Mesendoderm (in vitro differentiated cells): ENCODE measurements around the gene PIAS4.

ENCODE experiments used
- DNase-seq: peaks from one replicate; pipeline ENCODE4 v3.0.0; 2013
- H2AK5ac ChIP-seq: 2 replicates; pipeline ENCODE4 v1.6.1; 2013; ENCODE audit warnings: low read length, inconsistent platforms
- H2BK120ac ChIP-seq: 2 replicates; pipeline ENCODE4 v1.6.1; 2013; ENCODE audit warnings: low read depth, mild to moderate bottlenecking, low read length, moderate library complexity, mixed read lengths
- H2BK15ac ChIP-seq: replicated peaks from 2 replicates; pipeline ENCODE4 v1.6.1; 2013; ENCODE audit warnings: low read depth, mild to moderate bottlenecking, moderate library complexity
- H2BK5ac ChIP-seq: 2 replicates; pipeline ENCODE4 v1.6.1; 2013; ENCODE audit warnings: low read length, inconsistent platforms
- H3K18ac ChIP-seq: 2 replicates; pipeline ENCODE4 v1.6.1; 2013; ENCODE audit warnings: mild to moderate bottlenecking, low read length, mixed read lengths
- H3K23ac ChIP-seq: one replicate; pipeline ENCODE4 v1.6.1; 2013; ENCODE audit warnings: low read length
- H3K27ac ChIP-seq: 2 replicates; pipeline ENCODE4 v1.5.1; 2013; ENCODE audit warnings: low read depth, mild to moderate bottlenecking, inconsistent platforms, low read length, moderate library complexity
- H3K27me3 ChIP-seq: 2 replicates; pipeline ENCODE4 v1.6.1; 2013; ENCODE audit warnings: low read length, control low read depth, mild to moderate bottlenecking, inconsistent platforms; ENCODE audit not compliant: insufficient read depth, poor library complexity
- H3K36me3 ChIP-seq: 2 replicates; pipeline ENCODE4 v1.6.1; 2013; ENCODE audit warnings: low read length, inconsistent platforms; ENCODE audit not compliant: control insufficient read depth, insufficient read depth
- H3K4ac ChIP-seq: one replicate; pipeline ENCODE4 v1.6.1; 2013; ENCODE audit warnings: low read depth, mild to moderate bottlenecking, low read length, moderate library complexity
- H3K4me1 ChIP-seq: 2 replicates; pipeline ENCODE4 v1.6.1; 2013; ENCODE audit warnings: low read depth, low read length, inconsistent platforms; ENCODE audit not compliant: control insufficient read depth
- H3K4me2 ChIP-seq: 2 replicates; pipeline ENCODE4 v1.6.1; 2013; ENCODE audit warnings: low read length
- H3K4me3 ChIP-seq: 2 replicates; pipeline ENCODE4 v1.5.1; 2013; ENCODE audit warnings: mild to moderate bottlenecking, low read length
- H3K56ac ChIP-seq: one replicate; pipeline ENCODE4 v1.6.1; 2013; ENCODE audit warnings: low read length
- H3K79me1 ChIP-seq: 2 replicates; pipeline ENCODE4 v1.6.1; 2013; ENCODE audit warnings: low read length, inconsistent platforms
- H3K79me2 ChIP-seq: 2 replicates; pipeline ENCODE4 v1.6.1; 2013; ENCODE audit warnings: mild to moderate bottlenecking, low read length; ENCODE audit not compliant: control insufficient read depth, insufficient read depth
- H3K9ac ChIP-seq: 2 replicates; pipeline ENCODE4 v1.6.1; 2013; ENCODE audit warnings: low read length, inconsistent platforms
- H4K5ac ChIP-seq: one replicate; pipeline ENCODE4 v1.6.1; 2013; ENCODE audit warnings: low read length
- H4K8ac ChIP-seq: one replicate; pipeline ENCODE4 v1.6.1; 2013; ENCODE audit warnings: low read depth, mild to moderate bottlenecking, control low read depth, low read length, moderate library complexity
- WGBS: extraction: QIAGEN DNeasy Blood & Tissue Kit; methylation state at CpG from one replicate; pipeline ENCODE4 v1.1.7; 2013; ENCODE audit warnings: low lambda C conversion rate, missing lambda C conversion rate; ENCODE audit not compliant: insufficient coverage; ENCODE audit errors: extremely low coverage; 5-methylcytosine and 5-hydroxymethylcytosine counted together

The PIAS4 gene

GRCh38 chr19:4066682-4067395 lies 59.3 kb downstream of the PIAS4 start, which contains the start of gene ZBTB7A:
Gene ZBTB7A (minus strand): TSS chr19:4066899. CDS start chr19:4055232, 11,667 bp downstream.
- DNase-seq, result peak; percentile 63

GRCh38 chr19:4067396-4068046 lies 60.0 kb downstream of the PIAS4 start:
- Histone ChIP-seq H3K23ac (no peak overlapping the region), H2AK5ac (no peak overlapping the region), H3K79me2 (peaks cover 26% of the 10 kb centered on the region), H3K56ac (peak overlapping the region; percentile 49), H3K4me3 (no peak overlapping the region), H3K18ac (peak overlapping the region; percentile 99), H4K8ac (no peak overlapping the region), H2BK15ac (no peak overlapping the region), H2BK5ac (no peak overlapping the region), H2BK120ac (no peak overlapping the region), H3K36me3 (no peaks in the 10 kb centered on the region), H3K9ac (no peak overlapping the region), H3K27me3 (peaks cover 6% of the 10 kb centered on the region), H3K27ac (no peak overlapping the region), H3K4ac (peak overlapping the region; percentile 25), H3K79me1 (peaks cover 1% of the 10 kb centered on the region), H3K4me1 (no peaks in the 10 kb centered on the region), H4K5ac (no peak overlapping the region), H3K4me2 (no peak overlapping the region)
- no CpG with 5 or more reads among the region's 58 CpGs for WGBS
- DNase-seq, result no peak

More at GRCh38 chr19:4066682-4067395, 59.3 kb downstream of the PIAS4 start, which contains the start of gene ZBTB7A:
- Histone ChIP-seq H3K4ac (peak within 1 kb of the TSS; percentile 90), H2BK120ac (peak within 1 kb of the TSS; percentile 62), H3K4me2 (peak within 1 kb of the TSS; percentile 43), H3K27ac (no peak within 1 kb of the TSS), H3K79me2 (peaks cover 33% of the 10 kb centered on the region), H2BK15ac (no peak within 1 kb of the TSS), H4K5ac (no peak within 1 kb of the TSS), H2BK5ac (no peak within 1 kb of the TSS), H3K56ac (peak within 1 kb of the TSS; percentile 87), H4K8ac (peak within 1 kb of the TSS; percentile 57), H3K4me3 (peak within 1 kb of the TSS; percentile 41), H3K36me3 (peaks cover 1% of the 10 kb centered on the region), H2AK5ac (no peak within 1 kb of the TSS), H3K18ac (peak within 1 kb of the TSS; percentile 99), H3K79me1 (peaks cover 5% of the 10 kb centered on the region), H3K23ac (no peak within 1 kb of the TSS), H3K27me3 (peaks cover 6% of the 10 kb centered on the region), H3K4me1 (no peaks in the 10 kb centered on the region), H3K9ac (peak within 1 kb of the TSS; percentile 68)
- no CpG with 5 or more reads among the region's 85 CpGs for WGBS

GRCh38 chr19:4068047-4068966 lies 60.8 kb downstream of the PIAS4 start:
- no peak overlapping the region for H2BK120ac ChIP-seq
- H4K5ac ChIP-seq, result no peak overlapping the region
- no CpG with 5 or more reads among the region's 31 CpGs for WGBS
- H3K79me2 ChIP-seq, result peaks cover 18% of the 10 kb centered on the region
- H3K4me1 ChIP-seq, result no peaks in the 10 kb centered on the region
- H3K4me3 ChIP-seq, result no peak overlapping the region
- no peaks in the 10 kb centered on the region for H3K36me3 ChIP-seq
- H3K4ac ChIP-seq, result no peak overlapping the region
- no peaks in the 10 kb centered on the region for H3K79me1 ChIP-seq
- H2AK5ac ChIP-seq, result no peak overlapping the region
- H3K27me3 ChIP-seq, result peaks cover 6% of the 10 kb centered on the region
- H3K18ac ChIP-seq, result no peak overlapping the region
- H2BK15ac ChIP-seq, result no peak overlapping the region
- H3K9ac ChIP-seq, result no peak overlapping the region
- DNase-seq, result no peak
- H3K23ac ChIP-seq, result no peak overlapping the region
- no peak overlapping the region for H3K4me2 ChIP-seq
- no peak overlapping the region for H4K8ac ChIP-seq
- no peak overlapping the region for H3K27ac ChIP-seq
- no peak overlapping the region for H2BK5ac ChIP-seq
- H3K56ac ChIP-seq, result no peak overlapping the region

GRCh38 chr19:4069331-4069959 lies 61.9 kb downstream of the PIAS4 start:
- Histone ChIP-seq H3K56ac (no peak overlapping the region), H3K4me1 (no peaks in the 10 kb centered on the region), H4K5ac (no peak overlapping the region), H3K79me1 (no peaks in the 10 kb centered on the region), H3K36me3 (no peaks in the 10 kb centered on the region), H2AK5ac (no peak overlapping the region), H3K4me2 (no peak overlapping the region), H3K23ac (no peak overlapping the region), H2BK120ac (no peak overlapping the region), H3K27ac (no peak overlapping the region), H2BK5ac (no peak overlapping the region), H3K4ac (no peak overlapping the region), H4K8ac (no peak overlapping the region), H2BK15ac (no peak overlapping the region), H3K27me3 (peaks cover 6% of the 10 kb centered on the region), H3K18ac (no peak overlapping the region), H3K9ac (no peak overlapping the region), H3K79me2 (peaks cover 7% of the 10 kb centered on the region), H3K4me3 (no peak overlapping the region)
- WGBS, result no CpG with 5 or more reads among the region's 12 CpGs
- DNase-seq, result no peak

- no peaks in the 10 kb centered on the region for H3K36me3 ChIP-seq
- H3K27me3 ChIP-seq, result peaks cover 6% of the 10 kb centered on the region
- no peak overlapping the region for H3K4ac ChIP-seq
- H3K9ac ChIP-seq, result no peak overlapping the region
- no peaks in the 10 kb centered on the region for H3K79me1 ChIP-seq
- no CpG with 5 or more reads among the region's 3 CpGs for WGBS
- H3K18ac ChIP-seq, result no peak overlapping the region
- no peak overlapping the region for H2BK120ac ChIP-seq
- H3K4me1 ChIP-seq, result no peaks in the 10 kb centered on the region
- no peak overlapping the region for H3K23ac ChIP-seq
- DNase-seq, result no peak
- H3K79me2 ChIP-seq, result no peaks in the 10 kb centered on the region
- no peak overlapping the region for H3K4me2 ChIP-seq
- H3K56ac ChIP-seq, result no peak overlapping the region
- no peak overlapping the region for H2AK5ac ChIP-seq
- H2BK15ac ChIP-seq, result no peak overlapping the region
- H2BK5ac ChIP-seq, result no peak overlapping the region
- H4K5ac ChIP-seq, result no peak overlapping the region
- H3K4me3 ChIP-seq, result no peak overlapping the region
- no peak overlapping the region for H4K8ac ChIP-seq
- H3K27ac ChIP-seq, result no peak overlapping the region
Observed at GRCh38 chr19:4071610-4072009, 64.1 kb downstream of the PIAS4 start.
